HG03135 (cell line): ENCODE measurements around the gene AHSP.
"Not testable (repeated sequence)": the region's sequence is repeated elsewhere in the genome, so short reads cannot be mapped to it uniquely, and the experiment has no call there.

Experiments used
- ATAC-seq: cut with Tn5 transposase; IDR thresholded peaks from one replicate; pipeline ENCODE4 v1.9.1; 2021; ENCODE audit warnings: mild to moderate bottlenecking, moderate library complexity; ENCODE audit not compliant: unreplicated experiment

The AHSP gene

DNA sequence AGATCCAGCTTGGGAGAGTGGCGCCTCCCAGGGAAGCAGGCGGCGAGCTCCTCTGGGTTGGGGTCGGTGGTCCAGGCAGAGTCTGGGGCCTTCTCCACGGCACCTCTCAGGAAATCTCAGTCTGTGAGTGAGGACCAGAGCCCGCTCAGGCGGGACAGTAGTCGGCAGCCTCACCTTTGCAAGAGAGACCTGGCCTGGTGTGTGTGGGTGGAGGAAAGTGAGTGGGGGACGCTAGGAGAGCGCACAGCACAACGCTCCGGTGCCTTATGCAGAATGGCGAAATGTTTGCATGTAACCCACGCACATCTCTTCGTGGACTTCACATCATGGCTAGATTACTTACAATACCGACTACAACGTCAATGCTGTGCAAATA lies 2.2 kb downstream of the AHSP start:
- no peak for ATAC-seq

DNA sequence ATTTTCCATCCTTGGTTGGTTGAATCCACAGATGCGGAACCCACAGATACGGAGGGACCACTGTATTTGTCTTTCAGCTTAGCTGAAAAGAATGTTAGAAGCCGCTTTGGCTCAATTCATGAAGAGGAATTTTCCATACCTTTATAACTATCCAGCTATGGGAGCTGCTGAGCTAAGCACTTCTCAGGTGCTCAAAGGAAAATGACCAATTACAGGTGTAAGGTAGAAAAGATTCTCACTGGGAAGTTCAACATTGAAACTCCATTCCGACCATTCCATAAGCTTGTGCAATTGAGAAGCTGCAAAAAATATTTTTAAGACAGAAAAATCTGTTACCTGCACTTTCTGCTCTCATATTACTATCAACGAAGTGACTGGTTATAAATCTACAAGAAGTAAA lies 2.7 kb downstream of the AHSP start:
- ATAC-seq, result no peak

DNA sequence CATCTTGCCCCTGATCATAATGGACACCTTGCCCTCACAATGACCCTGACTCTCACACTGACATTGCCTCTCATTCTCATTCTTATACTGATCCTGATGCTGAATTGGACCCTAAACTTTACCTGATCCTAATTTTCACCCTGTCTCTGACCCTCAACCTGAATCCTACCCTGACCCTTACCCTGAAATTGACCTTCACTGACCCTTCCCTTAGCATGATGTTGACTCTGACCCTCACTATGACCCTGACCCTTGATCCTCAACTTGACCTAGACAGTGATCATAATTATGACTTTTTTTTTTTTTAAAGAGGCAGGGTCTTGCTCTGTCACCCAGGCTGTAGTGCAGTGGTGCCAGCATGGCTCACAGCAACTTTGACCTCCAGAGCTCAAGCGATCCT lies 3.4 kb downstream of the AHSP start:
- no peak for ATAC-seq

GRCh38 chr16:31532120-31532519 lies 4.4 kb downstream of the AHSP start:
- ATAC-seq, result no peak

DNA sequence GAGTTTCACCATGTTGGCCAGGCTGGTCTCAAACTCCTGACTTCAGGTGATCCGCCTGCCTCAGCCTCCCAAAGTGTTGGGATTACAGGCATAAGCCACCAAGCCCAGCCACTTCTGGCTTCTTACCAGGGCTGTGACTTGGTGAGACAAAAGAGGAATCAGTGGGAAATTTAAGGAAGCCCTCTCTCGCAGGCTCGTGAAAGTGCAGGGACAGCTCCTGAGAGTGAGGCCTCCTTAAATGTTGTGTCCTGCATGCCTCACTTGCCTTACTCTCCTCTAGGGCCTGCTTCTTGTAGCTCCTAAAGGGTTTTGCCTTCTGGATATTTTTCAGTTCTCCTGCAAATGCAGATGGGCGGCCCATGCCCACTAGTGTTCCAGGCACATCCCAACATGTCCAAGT lies 5.2 kb downstream of the AHSP start:
- ATAC-seq, result no peak

- ATAC-seq, result no peak
Observed at GRCh38 chr16:31535737-31536136, 8.0 kb downstream of the AHSP start.

DNA sequence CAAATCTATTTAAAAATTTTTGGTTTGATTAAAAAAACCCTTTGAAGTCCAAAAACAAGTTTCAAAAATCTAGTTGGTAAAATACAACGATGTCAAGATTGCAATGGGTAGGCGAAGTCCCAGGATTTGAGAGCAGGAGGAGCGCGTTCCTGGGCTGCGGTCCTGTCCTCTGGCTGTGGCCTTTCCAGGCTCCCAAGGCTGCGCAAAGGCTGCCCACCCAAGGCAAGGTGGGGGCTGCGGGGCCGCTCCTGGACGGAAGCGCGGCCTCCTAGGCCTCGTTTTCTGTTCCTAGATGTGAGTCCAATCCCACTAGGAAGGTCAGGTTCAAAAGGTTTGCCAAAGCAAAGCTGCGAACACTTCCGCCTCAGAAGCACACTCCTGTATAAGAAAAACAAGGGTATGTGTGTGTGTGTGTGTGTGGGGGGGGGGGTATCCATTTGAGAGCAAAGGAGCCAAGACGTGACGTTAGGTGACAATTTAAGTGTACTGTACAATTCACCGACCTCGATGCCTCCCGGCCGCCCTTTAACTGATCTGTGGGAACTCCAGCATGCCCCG lies 9.2 kb downstream of the AHSP start:
- no peak for ATAC-seq

DNA sequence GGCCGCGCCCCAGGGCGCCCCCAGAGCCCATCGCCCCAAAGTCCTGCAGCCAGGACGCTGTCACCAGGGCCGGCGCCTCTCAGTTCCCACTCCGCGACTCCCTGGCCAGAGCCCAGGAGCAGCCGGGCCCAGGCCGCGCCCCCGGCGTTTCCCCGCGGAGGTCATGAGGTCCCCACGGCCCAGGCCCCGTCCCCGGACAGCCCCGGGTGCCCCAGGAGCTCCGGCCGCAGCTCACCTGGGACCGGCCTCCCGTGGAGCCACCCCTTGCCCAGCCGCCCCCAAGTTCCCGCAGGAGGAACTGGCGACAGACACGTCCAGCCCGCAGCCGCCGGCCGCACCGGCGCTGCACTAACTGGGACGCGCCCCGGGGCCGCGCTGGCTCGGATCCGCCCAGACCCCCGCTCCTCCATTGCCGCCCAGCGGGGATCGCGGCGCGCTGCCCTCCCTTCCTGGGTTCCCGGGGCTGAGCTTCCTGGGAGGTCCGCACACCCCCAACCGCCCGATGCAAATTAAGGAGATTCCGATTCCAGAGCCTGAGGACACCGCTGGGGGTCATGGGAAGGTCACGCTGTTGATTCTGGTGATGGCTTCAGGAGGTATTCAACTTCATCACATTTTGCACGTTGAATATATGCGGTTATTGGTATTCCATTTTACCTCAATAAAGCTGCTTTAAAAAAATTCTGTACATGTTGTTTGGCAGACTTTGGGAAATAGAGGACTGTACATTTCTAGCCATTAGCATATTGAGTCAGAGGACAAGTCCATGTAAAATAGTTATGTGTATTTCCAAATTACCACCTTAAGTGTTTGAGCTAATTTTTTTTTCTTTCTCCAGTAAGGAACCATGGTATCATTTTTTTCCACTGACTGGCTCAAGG lies 9.9 kb downstream of the AHSP start:
- no peak for ATAC-seq

DNA sequence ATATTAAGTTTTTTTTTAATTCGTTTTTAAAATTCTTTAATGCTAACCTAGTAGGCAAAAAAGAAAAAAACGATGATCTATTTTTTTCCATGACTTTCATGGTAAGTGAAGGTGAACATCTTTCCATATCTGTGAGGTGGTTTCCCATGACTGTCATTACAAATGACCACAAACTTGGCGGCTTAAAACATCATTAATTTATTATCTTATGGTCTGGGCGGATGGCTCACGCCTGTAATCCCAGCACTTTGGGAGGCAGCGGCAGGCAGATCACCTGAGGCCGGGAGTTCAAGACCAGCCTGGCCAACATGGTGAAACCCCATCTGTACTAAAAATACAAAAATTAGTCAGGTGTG lies 10.5 kb downstream of the AHSP start:
- ATAC-seq, result not testable (repeated sequence)

- ATAC-seq, result not testable (repeated sequence)
Observed at GRCh38 chr16:31539762-31540161, 12.1 kb downstream of the AHSP start.

- no peak for ATAC-seq
Observed at GRCh38 chr16:31542763-31543162, 15.1 kb downstream of the AHSP start.

DNA sequence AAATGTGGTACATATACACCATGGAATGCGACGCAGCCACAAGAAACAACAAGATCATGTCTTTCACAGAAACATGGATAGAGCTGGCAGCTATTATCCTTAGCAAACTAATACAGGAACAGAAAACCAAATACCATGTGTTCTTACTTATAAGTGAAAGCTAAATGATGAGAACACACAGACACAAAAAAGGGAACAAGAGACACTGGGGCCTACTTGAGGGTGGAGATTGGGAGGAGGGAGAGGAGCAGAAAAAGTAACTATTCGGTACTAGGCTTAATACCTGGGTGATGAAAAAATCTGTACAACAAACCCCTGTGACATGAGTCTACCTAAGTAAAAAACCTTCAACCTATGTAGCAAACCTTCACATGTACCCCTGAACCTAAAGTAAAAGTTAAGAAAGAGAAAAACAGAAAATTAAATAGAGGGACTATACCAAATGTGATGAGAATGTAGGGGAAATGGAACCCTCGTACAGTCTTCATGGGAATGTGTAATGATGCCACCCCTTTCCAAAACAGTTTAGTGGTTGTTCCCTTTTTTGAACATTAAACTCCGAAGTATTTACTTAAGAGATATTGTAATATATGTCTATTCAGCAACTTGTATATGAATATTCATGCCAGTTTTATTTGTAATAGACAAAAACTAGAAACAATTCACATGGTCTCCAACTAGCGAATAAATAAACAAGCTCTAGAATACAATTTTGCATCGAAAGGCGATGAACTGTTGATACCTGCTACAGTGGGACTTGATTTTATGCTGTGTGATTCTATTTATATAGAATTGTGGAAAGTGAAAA lies 33.9 kb downstream of the AHSP start:
- ATAC-seq, result no peak

DNA sequence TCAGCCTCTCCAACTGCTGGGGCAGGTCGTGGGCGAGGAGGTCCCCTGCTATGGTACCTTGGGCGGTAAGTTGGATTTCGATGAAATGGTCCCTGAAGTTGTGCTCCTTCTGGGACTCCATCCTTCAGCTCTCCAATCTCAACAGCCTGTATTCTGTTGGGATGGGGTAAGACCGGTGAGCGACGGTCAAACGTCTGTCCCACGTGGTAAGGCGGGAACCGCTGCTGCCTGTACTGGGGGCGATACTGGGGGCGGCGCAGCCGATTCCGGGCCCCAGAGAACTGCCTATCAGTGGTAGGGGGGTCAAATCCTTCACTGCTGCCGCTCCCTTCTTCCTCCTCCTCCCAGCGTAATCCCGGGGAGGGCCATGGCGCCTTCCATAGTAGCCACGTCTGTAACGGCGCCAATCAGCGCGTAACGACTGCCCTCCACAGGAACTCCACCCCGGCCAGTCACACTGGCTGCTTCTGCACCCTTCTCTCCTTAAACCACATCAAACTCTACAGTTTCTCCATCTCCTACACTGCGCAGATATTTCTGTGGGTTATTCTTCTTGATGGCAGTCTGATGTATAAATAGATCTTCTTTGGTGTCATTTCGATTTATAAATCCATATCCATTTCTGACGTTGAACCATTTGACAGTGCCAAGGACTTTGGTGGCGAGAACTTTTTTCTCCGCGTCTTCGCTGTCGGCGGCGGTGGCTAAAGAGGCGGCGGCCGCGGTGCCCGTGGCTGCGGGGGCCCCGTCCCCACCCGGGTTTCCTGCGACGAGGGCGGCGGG lies 41.1 kb downstream of the AHSP start:
- no peak for ATAC-seq

- ATAC-seq, result no peak
Observed at GRCh38 chr16:31569360-31569717, 41.6 kb downstream of the AHSP start.

DNA sequence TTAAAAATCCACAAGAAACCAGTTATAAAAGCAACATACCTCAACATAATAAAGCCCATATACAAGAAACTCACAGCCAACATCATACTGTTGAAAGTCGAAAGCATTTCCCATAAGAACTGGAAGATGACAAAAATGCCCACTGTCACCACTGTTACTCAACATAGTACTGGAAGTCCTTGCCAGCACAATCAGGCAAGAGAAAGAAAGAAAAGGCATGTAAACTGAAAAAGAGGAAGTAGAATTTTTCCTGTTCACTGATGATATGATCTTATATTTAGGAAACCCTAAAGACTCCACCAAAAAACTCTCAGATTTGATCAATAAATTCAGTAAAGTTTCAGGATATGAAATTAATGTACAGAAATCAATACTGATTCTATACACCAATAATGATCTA lies 45.1 kb downstream of the AHSP start:
- ATAC-seq, result no peak

DNA sequence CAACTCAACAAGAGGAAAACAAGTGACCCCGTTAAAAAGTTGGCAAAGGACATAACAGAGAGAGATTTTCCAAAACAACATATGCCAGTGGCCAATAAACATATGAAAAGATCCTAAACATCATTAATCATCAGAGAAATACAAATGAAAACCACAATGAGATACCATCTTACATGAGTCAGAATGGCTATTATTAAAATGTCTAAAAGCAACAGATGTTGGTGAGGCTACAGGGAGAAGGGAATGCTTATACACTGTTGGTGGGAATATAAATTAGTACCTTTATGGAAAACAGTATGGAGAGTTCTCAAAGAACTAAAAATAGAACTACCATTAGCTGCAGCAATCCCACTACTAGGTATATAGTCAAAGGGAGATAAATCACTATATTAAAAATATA lies 46.5 kb downstream of the AHSP start:
- not testable (repeated sequence) for ATAC-seq

- no peak for ATAC-seq
Observed at GRCh38 chr16:31577411-31577810, 49.7 kb downstream of the AHSP start.
